Measurements from ENCODE around the gene YPEL1. TPM values are rescaled to one million over a fixed set of nuclear protein-coding genes. Genes with fewer than 3 reads are reported as not detected.

YPEL1 gene
- total and polyA plus RNA-seq, 2 of the 8 experiments (the other 6 are each of a cell fraction or from before 2014, with no cell fraction given), result 6.0 to 6.7 TPM

DNA sequence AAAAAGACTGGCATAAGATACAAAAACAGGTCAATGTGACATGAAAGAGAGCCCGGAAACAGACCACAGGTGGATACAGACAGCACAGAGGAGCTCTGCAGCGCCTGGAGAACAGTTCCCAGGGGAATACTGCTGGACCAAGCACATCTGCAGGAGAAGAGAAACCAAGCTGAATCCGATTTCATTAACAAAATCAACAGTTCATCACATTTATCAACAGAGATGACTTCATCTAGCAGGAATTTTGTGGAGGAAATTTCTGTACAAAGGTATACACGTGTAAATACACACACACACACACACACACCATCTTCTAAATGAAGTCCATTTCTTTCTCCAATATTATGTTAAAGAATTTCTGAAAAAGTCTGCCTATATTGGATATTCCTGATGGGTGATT, 17.1 kb downstream of the YPEL1 start:
- ChIA-PET POLR2A (ENCODE audit: partially characterized antibody) (interaction anchor here (0.6 to 1.5 kb wide), 3 partner anchors 17 to 57 kb away, joined by 3 to 5 read pairs (median 4); no protein-coding TSS in a partner anchor), CTCF (ENCODE audit: partially characterized antibody) (interaction anchor here (0.7 to 7.0 kb wide), 5 partner anchors 10 to 814 kb away, joined by 3 to 45 read pairs (median 4); no protein-coding TSS in a partner anchor)
- Histone ChIP-seq H2AK5ac (ENCODE audit: low read depth, low read length) (no peak overlapping the region), H3K36me3 (ENCODE audit: control insufficient read depth in 2 of 4, insufficient read depth in 4 of 4, low read length in 3 of 4) (no peaks in the 10 kb centered on the region), H3K27me3 (replicated peaks in 1 of 4; ENCODE audit: control insufficient read depth in 3 of 4, extremely low read depth in 1 of 4, insufficient read depth in 3 of 4, low read length in 3 of 4) (no peaks in the 10 kb centered on the region), H4K8ac (ENCODE audit: extremely low read depth, insufficient read depth, low read length) (no peak overlapping the region), H3K18ac (ENCODE audit: extremely low read depth, low read length) (no peak overlapping the region), H3K9ac (replicated peaks in 1 of 4; ENCODE audit: extremely low read depth in 1 of 4, low read depth in 3 of 4, low read length in 3 of 4) (no peak overlapping the region), H2BK15ac (ENCODE audit: low read length) (no peak overlapping the region), H3K4me1 (replicated peaks in 1 of 4; ENCODE audit: control insufficient read depth in 3 of 4, insufficient read depth in 4 of 4, low read length in 3 of 4) (no peaks in the 10 kb centered on the region), H2AFZ (ENCODE audit: low read length) (no peak overlapping the region), H3K4ac (replicated peaks; ENCODE audit: insufficient read length, low read depth, low read length) (no peak overlapping the region), H3K4me3 (ENCODE audit: extremely low read depth in 1 of 4, insufficient read depth in 2 of 4, low read depth in 3 of 4, low read length in 4 of 4) (no peak overlapping the region), H3K56ac (replicated peaks; ENCODE audit: insufficient read length, low read depth, low read length) (no peak overlapping the region), H2BK20ac (ENCODE audit: low read length) (no peak overlapping the region), H3K4me2 (ENCODE audit: insufficient read depth in 1 of 2, low read depth in 2 of 2, low read length in 2 of 2) (no peak overlapping the region), H4K20me1 (replicated peaks in 1 of 2; ENCODE audit: control insufficient read depth in 1 of 2, insufficient read depth in 2 of 2, low read length in 2 of 2) (peaks cover 0 to 2% of the 10 kb centered on the region in 2 experiments), H3K14ac (ENCODE audit: insufficient read length) (no peak overlapping the region), H3K79me1 (ENCODE audit: low read depth, low read length) (no peaks in the 10 kb centered on the region), H3K27ac (ENCODE audit: low read depth, low read length) (no peak overlapping the region), H2BK120ac (replicated peaks; ENCODE audit: low read depth, low read length) (no peak overlapping the region), H2BK12ac (ENCODE audit: low read depth, low read length) (no peak overlapping the region), H2BK5ac (ENCODE audit: low read depth, low read length) (no peak overlapping the region), H3K23ac (ENCODE audit: insufficient read length) (no peak overlapping the region), H3K79me2 (ENCODE audit: control insufficient read depth in 1 of 2, insufficient read depth in 2 of 2, low read length in 2 of 2) (no peaks in the 10 kb centered on the region), H3K23me2 (ENCODE audit: low read depth, low read length) (no peaks in the 10 kb centered on the region), H4K91ac (replicated peaks; ENCODE audit: insufficient read length, low read length) (no peak overlapping the region), H3K9me3 (ENCODE audit: insufficient read depth in 2 of 2, low read depth in 1 of 2, low read length in 1 of 2) (no peaks in the 10 kb centered on the region), H4K5ac (ENCODE audit: insufficient read length, low read depth, low read length) (no peak overlapping the region)
- TF ChIP-seq BCL11A (IDR thresholded peaks at IDR 0.05; ENCODE audit: low read depth in 2 of 2, low read length in 2 of 2) (no peak), JUND (IDR thresholded peaks at IDR 0.05; ENCODE audit: low read length) (no peak), SAP30 (IDR thresholded peaks at IDR 0.05; ENCODE audit: insufficient read depth, insufficient replicate concordance, low read length) (no peak)
- FAIRE-seq (no peak), DNase-seq (ENCODE audit: low read depth in 1 of 2, low spot score in 2 of 2) (no peak)
- 88% methylated on average over 4 of the region's 4 CpGs; no CpG with 5 or more reads in 1 of the 2 experiments for WGBS, 2 experiments (ENCODE audit: extremely low coverage in 1 of 2, insufficient coverage in 1 of 2, insufficient read length in 1 of 2, insufficient replicate concordance in 2 of 2, low coverage in 1 of 2, low lambda C conversion rate in 2 of 2, missing lambda C conversion rate in 1 of 2)

All from H1 (cell line).